Activated CD8-positive, alpha-beta memory T cell treated with anti-CD3 and anti-CD28 coated beads for 4 hours (primary cell): ENCODE measurements around the gene ADISSP.

Experiments
- DNase-seq, 2 donors: peaks; one replicate each; pipeline ENCODE4 v3.0.0-alpha.2; 2020; ENCODE audit warnings: low read depth in 2 of 2

Gene ADISSP

GRCh38 chr20:3755269-3755668 lies 12.3 kb downstream of the ADISSP start:
- DNase-seq, result no peak

DNA sequence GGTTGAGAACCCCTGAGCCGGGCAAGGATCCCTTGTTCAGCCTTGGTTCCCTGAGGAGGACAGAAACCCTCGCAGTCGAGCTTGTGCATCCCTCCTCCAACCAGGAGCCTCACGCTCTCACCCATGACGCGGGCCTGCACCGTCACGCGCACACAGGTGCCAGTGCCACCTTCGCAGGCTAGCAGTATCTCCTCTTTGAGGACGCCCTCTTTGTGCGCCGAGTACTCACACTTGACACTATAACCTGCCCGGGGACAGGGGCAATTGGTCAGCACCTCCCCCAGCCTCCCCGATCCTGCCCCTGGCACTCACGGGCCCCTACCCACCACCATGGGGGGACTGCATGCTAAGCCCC lies 13.3 kb downstream of the ADISSP start:
- no peak for DNase-seq

DNA sequence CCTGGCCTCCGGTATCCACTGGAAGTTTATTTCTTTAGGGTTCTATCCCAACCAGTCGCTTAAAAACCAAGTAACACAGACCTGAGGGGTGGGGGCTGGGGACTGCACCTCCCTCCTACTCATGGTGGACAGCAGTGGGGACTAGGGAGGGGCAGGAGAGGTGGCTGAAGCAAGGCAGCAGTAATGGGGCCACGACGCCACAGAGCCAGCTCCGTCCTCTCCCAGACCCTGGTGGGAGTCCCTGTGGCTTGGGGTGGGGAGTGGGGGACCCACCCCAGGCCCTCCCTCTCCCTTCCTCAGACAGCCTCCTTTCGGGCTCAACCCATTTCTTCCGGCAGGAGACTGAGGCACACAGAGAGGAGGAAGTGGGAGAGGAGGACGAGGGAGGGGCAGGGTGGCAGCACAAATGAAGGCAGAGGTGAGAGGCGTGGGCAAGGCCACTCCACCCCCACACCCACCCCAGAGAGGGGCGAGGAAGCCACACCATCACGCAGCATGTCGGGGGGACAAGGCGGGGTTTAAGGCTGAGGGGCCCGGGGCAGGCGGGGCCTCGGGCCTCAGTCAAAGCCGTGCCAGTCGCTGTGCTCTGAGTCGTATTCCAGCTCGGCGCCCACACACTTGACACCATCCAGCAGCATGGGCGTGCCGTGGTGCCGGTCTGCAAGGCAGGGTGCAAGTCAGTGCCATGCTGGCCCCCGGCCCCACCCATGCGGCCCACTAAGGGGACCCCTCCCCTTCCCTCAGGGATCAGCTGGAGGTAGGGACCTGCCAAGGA lies 13.9 kb downstream of the ADISSP start:
- no peak for DNase-seq

- DNase-seq, result peak in 1 of 2 donors; percentile 37
Observed at GRCh38 chr20:3753098-3753497, 14.5 kb downstream of the ADISSP start.

GRCh38 chr20:3752386-3752759 lies 15.2 kb downstream of the ADISSP start:
- DNase-seq, result no peak

GRCh38 chr20:3751675-3752385 lies 15.7 kb downstream of the ADISSP start:
- DNase-seq, result no peak

GRCh38 chr20:3751305-3751674 lies 16.3 kb downstream of the ADISSP start:
- no peak for DNase-seq

DNA sequence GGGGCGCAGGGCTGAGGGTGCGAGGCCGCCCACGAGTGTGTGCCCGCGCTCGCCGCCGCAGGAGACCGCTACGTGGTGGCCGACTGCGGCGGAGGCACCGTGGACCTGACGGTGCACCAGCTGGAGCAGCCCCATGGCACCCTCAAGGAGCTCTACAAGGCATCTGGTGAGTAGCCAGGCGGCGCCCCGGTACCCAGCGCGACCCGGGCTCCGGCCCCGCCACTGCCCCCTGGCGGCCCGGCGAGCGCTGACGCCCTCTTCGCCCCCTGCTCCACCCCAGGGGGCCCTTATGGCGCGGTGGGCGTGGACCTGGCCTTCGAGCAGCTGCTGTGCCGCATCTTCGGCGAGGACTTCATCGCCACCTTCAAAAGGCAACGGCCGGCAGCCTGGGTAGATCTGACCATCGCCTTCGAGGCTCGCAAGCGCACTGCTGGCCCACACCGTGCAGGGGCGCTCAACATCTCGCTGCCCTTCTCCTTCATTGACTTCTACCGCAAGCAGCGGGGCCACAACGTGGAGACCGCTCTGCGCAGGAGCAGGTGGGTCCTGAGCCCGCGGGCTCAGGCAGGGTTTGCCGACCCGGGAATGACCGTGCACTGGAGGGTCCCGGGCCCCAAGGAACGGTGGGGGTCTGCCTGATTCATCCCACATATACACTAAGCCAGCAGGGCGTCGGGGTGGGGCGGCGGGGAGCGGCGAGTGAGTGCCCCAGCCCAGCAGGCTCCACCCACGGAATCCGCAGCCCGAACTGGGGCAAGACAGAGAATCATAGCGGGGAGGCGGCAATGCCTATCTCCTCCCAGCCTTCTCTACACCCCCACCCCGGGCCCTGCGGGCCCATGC lies 17.6 kb downstream of the ADISSP start:
- no peak for DNase-seq

- DNase-seq, result no peak
Observed at GRCh38 chr20:3749087-3749688, 18.4 kb downstream of the ADISSP start.

- DNase-seq, result no peak
Observed at GRCh38 chr20:3748073-3748472, 19.5 kb downstream of the ADISSP start.

GRCh38 chr20:3747471-3747870 lies 20.1 kb downstream of the ADISSP start:
- DNase-seq, result no peak

DNA sequence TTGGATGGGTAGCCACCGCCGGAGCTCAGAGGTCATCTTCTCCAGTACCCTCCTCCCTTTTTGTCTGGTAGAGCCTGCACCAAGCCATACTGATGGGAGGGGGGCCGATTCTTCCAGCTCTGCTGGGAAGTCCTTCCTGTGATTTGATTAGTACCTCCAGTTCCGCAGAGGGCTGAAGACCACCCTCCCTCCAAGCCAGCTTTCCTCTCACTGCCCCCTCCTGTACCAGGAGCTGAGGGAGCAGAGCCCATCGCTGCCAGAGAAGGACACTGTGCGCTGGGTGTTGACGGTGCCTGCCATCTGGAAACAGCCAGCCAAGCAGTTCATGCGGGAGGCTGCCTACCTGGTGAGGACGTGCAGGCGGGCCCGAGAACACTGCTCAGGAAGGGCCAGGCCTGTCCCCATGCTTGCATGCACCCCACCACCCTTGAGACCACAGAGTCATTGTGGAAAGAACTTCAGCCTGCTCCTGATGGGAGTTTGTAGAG lies 21.8 kb downstream of the ADISSP start:
- DNase-seq, result no peak

DNA sequence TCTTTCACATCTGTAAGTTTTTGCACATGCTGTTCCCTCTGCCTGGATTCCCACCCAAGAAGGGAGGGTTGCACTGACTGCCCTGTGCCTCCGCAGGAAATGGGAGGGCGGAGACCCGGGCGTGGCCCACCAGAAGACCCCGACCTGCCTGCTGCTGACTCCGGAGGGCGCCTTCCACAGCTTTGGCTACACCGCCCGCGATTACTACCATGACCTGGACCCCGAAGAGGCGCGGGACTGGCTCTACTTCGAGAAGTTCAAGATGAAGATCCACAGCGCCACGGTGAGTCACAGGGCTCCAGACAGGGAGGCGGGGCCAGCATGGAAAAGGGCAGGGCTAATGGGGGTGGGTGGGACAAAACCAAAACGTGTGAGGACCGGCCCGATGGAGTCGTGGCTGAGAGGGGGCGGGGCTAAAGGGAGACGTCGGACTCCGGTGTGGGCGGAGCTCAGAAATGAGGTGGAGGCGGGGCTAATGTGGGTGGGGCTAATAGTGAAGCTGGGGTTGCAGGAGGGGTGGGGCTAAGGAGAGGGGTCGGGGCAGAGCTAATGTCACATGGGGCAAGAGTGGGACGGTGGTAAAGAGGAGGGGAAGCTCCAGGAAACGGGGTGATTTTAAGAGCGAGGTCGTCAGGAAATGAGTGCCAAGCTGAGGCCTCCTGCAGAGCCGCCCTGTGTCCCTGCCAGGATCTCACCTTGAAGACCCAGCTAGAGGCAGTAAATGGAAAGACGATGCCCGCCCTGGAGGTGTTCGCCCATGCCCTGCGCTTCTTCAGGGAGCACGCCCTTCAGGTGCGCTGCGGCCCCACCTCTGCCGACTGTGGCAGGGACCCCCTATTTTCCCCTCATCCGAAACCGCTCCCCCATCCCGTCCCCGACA lies 22.5 kb downstream of the ADISSP start:
- DNase-seq, result peak; percentile 42 to 59

GRCh38 chr20:3744037-3744436 lies 23.5 kb downstream of the ADISSP start:
- no peak for DNase-seq

GRCh38 chr20:3743251-3743650 lies 24.3 kb downstream of the ADISSP start:
- DNase-seq, result no peak

- no peak for DNase-seq
Observed at GRCh38 chr20:3741836-3742458, 25.6 kb downstream of the ADISSP start.

- no peak for DNase-seq
Observed at GRCh38 chr20:3740615-3741301, 26.8 kb downstream of the ADISSP start.

GRCh38 chr20:3739926-3740451 lies 27.6 kb downstream of the ADISSP start:
- DNase-seq, result no peak

DNA sequence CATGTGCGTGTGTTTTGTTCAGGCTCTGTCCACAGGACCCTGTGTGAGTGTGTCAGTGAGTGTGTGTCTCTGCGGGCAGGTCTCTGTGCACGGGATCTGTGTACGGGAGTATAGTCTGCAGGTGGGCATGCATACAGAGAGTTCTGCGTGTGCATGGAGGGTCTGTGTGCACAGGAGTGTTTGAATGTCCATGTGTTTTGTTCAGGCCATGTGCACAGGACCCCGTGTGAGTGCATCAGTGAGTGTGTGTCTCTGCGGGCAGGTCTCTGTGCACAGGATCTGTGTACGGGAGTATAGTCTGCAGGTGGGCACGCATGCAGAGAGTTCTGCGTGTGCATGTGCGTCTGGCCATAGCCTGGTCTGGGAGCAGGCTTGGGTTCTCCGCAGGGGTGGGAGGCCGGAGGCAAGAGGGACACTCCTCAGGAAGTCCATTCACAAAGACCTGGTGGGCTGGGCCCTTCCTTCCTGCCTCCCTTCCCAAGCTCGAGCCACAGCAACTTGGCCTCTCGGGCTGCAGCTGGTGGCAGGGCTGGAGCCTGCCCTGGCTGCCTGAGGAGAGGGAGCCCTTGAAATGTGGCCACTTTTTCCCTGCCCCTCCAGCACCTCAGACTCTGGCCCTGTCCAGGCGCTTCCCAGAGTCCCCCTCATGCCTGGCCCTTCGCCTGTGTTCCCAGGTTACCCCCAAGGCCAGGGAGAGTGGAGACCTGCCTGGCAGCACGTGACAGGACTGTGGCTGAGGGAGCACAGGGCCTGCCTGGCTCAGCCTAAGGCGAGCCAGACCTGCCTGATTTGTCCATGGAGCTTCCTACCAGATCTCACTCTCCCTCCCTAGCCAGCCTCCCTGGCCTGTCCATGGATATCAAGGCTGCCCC lies 28.3 kb downstream of the ADISSP start:
- DNase-seq, result no peak
